ENCODE results near the gene ARHGAP18. TPM values are rescaled to one million over a fixed set of nuclear protein-coding genes. Genes with fewer than 3 reads are reported as not detected.

ARHGAP18 gene
- total RNA-seq, 4 donors from 2014 or later = 9.6 to 16.8 (median 13.9) TPM

GRCh38 chr6:129707028-129707427 is 2.9 kb downstream of the ARHGAP18 start:
- Histone ChIP-seq H3K4me1 (peaks cover 0 to 32% (median 11%) of the 10 kb centered on the region in 4 donors), H3K27me3 (no peaks in the 10 kb centered on the region), H3K9me3 (no peaks in the 10 kb centered on the region), H3K4me3 (no peak overlapping the region), H3K27ac (peak overlapping the region in 1 of 4 donors; percentile 87), H3K36me3 (no peaks in the 10 kb centered on the region)
- 96% methylated on average over 6 of the region's 6 CpGs for WGBS, 2 donors
- no peak for DNase-seq (ENCODE audit: low spot score in 2 of 2)
- TF ChIP-seq CTCF (IDR thresholded peaks at IDR 0.05) (no peak), EP300 (IDR thresholded peaks at IDR 0.05) (no peak), POLR2A (IDR thresholded peaks at IDR 0.05) (no peak)

GRCh38 chr6:129705212-129705611 is 4.8 kb downstream of the ARHGAP18 start:
- Histone ChIP-seq H3K27me3 (no peaks in the 10 kb centered on the region), H3K36me3 (no peaks in the 10 kb centered on the region), H3K4me1 (peaks cover 0 to 23% (median 11%) of the 10 kb centered on the region in 4 donors), H3K27ac (no peak overlapping the region), H3K4me3 (no peak overlapping the region), H3K9me3 (no peaks in the 10 kb centered on the region)
- TF ChIP-seq EP300 (IDR thresholded peaks at IDR 0.05) = no peak
- TF ChIP-seq POLR2A (IDR thresholded peaks at IDR 0.05) = no peak
- TF ChIP-seq CTCF (IDR thresholded peaks at IDR 0.05) = no peak
- no peak for DNase-seq (ENCODE audit: low spot score in 2 of 2)

- Histone ChIP-seq H3K9me3 (no peaks in the 10 kb centered on the region), H3K4me3 (no peak overlapping the region), H3K27me3 (no peaks in the 10 kb centered on the region), H3K27ac (no peak overlapping the region), H3K4me1 (peaks cover 0 to 22% (median 11%) of the 10 kb centered on the region in 4 donors), H3K36me3 (no peaks in the 10 kb centered on the region)
- no peak for TF ChIP-seq CTCF (IDR thresholded peaks at IDR 0.05)
- no peak for TF ChIP-seq EP300 (IDR thresholded peaks at IDR 0.05)
- TF ChIP-seq POLR2A (IDR thresholded peaks at IDR 0.05) = no peak
- DNase-seq (ENCODE audit: low spot score in 2 of 2) = no peak
Measured at GRCh38 chr6:129704708-129705107, 5.3 kb downstream of the ARHGAP18 start.

- H3K36me3 ChIP-seq = no peaks in the 10 kb centered on the region
- 85 to 91% methylated on average over 4 of the region's 4 CpGs for WGBS, 2 donors
- H3K9me3 ChIP-seq = no peaks in the 10 kb centered on the region
- H3K4me3 ChIP-seq = no peak overlapping the region
- DNase-seq (ENCODE audit: low spot score in 2 of 2) = no peak
- H3K27me3 ChIP-seq = no peaks in the 10 kb centered on the region
- TF ChIP-seq CTCF (IDR thresholded peaks at IDR 0.05) = no peak
- no peak for TF ChIP-seq POLR2A (IDR thresholded peaks at IDR 0.05)
- no peak for TF ChIP-seq EP300 (IDR thresholded peaks at IDR 0.05)
- no peak overlapping the region for H3K27ac ChIP-seq
- H3K4me1 ChIP-seq = no peaks in the 10 kb centered on the region
Measured at GRCh38 chr6:129701721-129702455, 8.1 kb downstream of the ARHGAP18 start.

GRCh38 chr6:129700666-129701065 is 9.3 kb downstream of the ARHGAP18 start:
- Histone ChIP-seq H3K27ac (no peak overlapping the region), H3K4me3 (no peak overlapping the region), H3K4me1 (peaks cover 0 to 6% (median 0%) of the 10 kb centered on the region in 4 donors), H3K27me3 (no peaks in the 10 kb centered on the region), H3K9me3 (no peaks in the 10 kb centered on the region), H3K36me3 (no peaks in the 10 kb centered on the region)
- 95 to 96% methylated on average over 2 of the region's 2 CpGs for WGBS, 2 donors
- no peak for TF ChIP-seq EP300 (IDR thresholded peaks at IDR 0.05)
- TF ChIP-seq POLR2A (IDR thresholded peaks at IDR 0.05) = no peak
- DNase-seq (ENCODE audit: low spot score in 2 of 2) = no peak
